AG09309 (cell line): ENCODE measurements around the gene CRYBA2.

Experiments
- DNase-seq: peaks from one replicate; pipeline ENCODE4 v3.0.0-alpha.2; 2010; ENCODE audit warnings: low read depth
- H3K4me3 ChIP-seq: 2 replicates; pipeline ENCODE4 v1.5.1; 2011; ENCODE audit warnings: mild to moderate bottlenecking, low read depth, low read length, moderate library complexity; ENCODE audit not compliant: control insufficient read depth
- CTCF ChIP-seq: IDR thresholded peaks from 2 replicates; pipeline ENCODE4 v1.5.1; 2011; ENCODE audit warnings: mild to moderate bottlenecking, low read depth, low read length, inconsistent platforms; ENCODE audit not compliant: insufficient read depth, control insufficient read depth; ENCODE audit errors: missing control alignments

Gene CRYBA2

GRCh38 chr2:218959141-218959731, 34.0 kb downstream of the CRYBA2 start, which contains the start of gene CDK5R2:
TSS of gene CDK5R2 (plus strand) at chr2:218959666. CDS start at chr2:218959821, 155 bp downstream.
- peak; percentile 33 for DNase-seq
- no peak for TF ChIP-seq CTCF
- H3K4me3 ChIP-seq: peak within 1 kb of the TSS; percentile 4

DNA sequence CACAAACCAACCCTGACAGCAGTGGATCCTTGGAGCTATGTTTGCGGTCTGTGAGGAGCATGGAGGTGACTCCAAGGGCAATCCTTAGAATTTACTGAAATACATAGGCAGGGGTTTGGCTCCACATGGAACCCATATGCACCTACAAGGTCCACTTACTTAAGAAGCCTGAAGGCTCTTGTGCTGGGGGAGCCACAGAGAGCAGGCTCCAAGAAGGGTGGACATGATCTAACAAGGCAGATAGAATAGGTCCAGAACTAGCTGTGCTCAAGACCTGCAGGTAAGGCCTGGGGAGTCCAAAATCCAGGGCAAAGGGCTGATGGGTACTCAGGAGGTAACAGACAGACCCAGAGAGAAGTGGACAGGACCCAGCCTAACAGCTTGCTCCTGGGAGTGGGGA, 34.9 kb downstream of the CRYBA2 start:
- no peak for DNase-seq
- no peak for TF ChIP-seq CTCF
- H3K4me3 ChIP-seq: no peak overlapping the region

GRCh38 chr2:218957671-218958070, 35.6 kb downstream of the CRYBA2 start:
- no peak for DNase-seq
- TF ChIP-seq CTCF: no peak
- no peak overlapping the region for H3K4me3 ChIP-seq

- TF ChIP-seq CTCF: no peak
- DNase-seq: no peak
- no peak overlapping the region for H3K4me3 ChIP-seq
Observed at GRCh38 chr2:218956039-218956438, 37.2 kb downstream of the CRYBA2 start.

DNA sequence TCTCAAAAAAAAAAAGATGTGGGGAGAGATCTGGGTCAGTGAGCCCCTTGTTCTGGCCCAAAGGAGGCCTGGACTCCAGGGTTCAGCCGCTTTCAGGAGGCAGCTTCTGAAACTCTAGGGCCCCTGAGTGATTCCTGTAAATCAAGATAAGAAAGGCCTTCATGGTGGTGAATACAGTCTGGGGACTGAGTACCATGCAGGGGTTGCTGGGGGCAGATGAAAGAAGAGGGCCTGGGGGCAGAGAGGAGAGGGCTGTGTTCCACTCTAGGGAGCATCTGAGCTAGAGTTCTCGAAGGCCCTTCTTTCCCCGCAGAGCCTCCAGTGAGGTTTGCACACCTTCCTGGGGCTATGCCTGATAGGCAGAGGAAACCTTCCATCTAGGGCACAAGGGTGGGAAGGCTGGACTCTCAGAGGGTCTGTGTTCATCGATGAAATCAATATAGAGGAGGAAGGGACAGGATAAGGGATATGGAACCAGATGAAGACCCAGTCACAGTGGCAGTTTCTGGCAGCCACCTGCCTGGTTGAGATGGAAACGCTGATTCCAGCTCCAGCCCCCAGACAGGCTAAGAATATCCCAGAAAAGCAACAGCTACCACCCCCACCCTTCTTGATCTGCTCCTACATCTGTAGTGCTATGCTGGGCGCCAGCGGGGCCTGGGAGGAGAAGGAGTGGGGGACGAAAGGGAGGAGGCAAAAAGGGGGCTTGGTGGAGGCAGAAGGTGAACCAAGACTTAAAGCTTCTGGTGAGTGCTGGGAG, 38.5 kb downstream of the CRYBA2 start:
- no peak overlapping the region for H3K4me3 ChIP-seq
- DNase-seq: no peak
- TF ChIP-seq CTCF: no peak

- no peak for DNase-seq
- H3K4me3 ChIP-seq: no peak overlapping the region
- TF ChIP-seq CTCF: no peak
Observed at GRCh38 chr2:218953366-218953954, 39.8 kb downstream of the CRYBA2 start.
